OCI-LY1 (cell line): ENCODE measurements around the gene OR2V1.
"Not testable (repeated sequence)": the region's sequence is repeated elsewhere in the genome, so short reads cannot be mapped to it uniquely, and the experiment has no call there.

Experiments
- CTCF ChIP-seq: fragments of 200-600 bp; sonication (generic), shearing (Covaris generic); IDR thresholded peaks from 2 replicates; pipeline ENCODE4 v1.5.1; 2017; ENCODE audit warnings: mild to moderate bottlenecking, antibody characterized with exemption, low read length, moderate library complexity, mixed read lengths
- EZH2 ChIP-seq: fragments of 200-600 bp; sonication (generic), shearing (Covaris generic); IDR thresholded peaks from 2 replicates; pipeline ENCODE4 v1.8.0; 2017; ENCODE audit warnings: borderline replicate concordance, mixed run types, mild to moderate bottlenecking, antibody characterized with exemption, low read length, moderate library complexity, mixed read lengths

GRCh38 chr5:181095162-181095561, 35.8 kb downstream of the OR2V1 start:
- TF ChIP-seq EZH2, CTCF: not testable (repeated sequence)
